ENCODE data around the gene LVRN. TPM values are rescaled to one million over a fixed set of nuclear protein-coding genes. Genes with fewer than 3 reads are reported as not detected.
A peak's percentile ranks its signal among the peaks of the same experiment; 100 is the strongest.
"Not testable (repeated sequence)": the region's sequence is repeated elsewhere in the genome, so short reads cannot be mapped to it uniquely, and the experiment has no call there.

The LVRN gene, protein sequence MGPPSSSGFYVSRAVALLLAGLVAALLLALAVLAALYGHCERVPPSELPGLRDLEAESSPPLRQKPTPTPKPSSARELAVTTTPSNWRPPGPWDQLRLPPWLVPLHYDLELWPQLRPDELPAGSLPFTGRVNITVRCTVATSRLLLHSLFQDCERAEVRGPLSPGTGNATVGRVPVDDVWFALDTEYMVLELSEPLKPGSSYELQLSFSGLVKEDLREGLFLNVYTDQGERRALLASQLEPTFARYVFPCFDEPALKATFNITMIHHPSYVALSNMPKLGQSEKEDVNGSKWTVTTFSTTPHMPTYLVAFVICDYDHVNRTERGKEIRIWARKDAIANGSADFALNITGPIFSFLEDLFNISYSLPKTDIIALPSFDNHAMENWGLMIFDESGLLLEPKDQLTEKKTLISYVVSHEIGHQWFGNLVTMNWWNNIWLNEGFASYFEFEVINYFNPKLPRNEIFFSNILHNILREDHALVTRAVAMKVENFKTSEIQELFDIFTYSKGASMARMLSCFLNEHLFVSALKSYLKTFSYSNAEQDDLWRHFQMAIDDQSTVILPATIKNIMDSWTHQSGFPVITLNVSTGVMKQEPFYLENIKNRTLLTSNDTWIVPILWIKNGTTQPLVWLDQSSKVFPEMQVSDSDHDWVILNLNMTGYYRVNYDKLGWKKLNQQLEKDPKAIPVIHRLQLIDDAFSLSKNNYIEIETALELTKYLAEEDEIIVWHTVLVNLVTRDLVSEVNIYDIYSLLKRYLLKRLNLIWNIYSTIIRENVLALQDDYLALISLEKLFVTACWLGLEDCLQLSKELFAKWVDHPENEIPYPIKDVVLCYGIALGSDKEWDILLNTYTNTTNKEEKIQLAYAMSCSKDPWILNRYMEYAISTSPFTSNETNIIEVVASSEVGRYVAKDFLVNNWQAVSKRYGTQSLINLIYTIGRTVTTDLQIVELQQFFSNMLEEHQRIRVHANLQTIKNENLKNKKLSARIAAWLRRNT
- total RNA-seq (1 to 10 TPM in 2 of 9 donors, under 1 TPM in 7; 0.19 to 3.1 (median 0.31) TPM), polyA plus RNA-seq (1 to 10 TPM in 1 of 3 donors, under 1 TPM in 2; 0.29 to 3.7 (median 0.72) TPM)
- long read RNA-seq, donor 1 = 0 reads
- long read RNA-seq, donor 2 = 0 reads
- long read RNA-seq, donor 3 = 0 reads
- long read RNA-seq, donor 4 = 0 reads
- long read RNA-seq, donor 5 = 0 reads
- long read RNA-seq, donor 6 = 0 reads
- long read RNA-seq, donor 7 = 0 reads
- long read RNA-seq, donor 8 = 0 reads
- long read RNA-seq, donor 9 = 0 reads
- long read RNA-seq, donor 10 = 0 reads

DNA sequence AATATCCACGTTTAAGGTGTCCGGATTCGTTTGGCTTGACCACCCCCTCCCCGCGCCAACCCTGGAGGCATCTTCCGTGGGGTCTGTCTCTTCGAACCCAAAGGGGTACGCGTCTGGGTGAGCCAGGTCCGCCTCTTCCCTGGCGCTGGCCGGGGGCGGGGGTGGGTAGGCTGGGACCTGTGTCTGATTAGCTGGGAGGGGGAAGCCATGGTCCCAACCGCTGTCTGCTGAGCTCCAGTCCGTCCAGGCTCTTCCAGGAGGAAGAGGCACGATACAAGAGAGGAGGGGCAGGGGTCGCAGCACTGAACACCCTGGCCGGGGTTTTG, at the start of gene LVRN:
Gene LVRN, plus strand, starts transcription at position 237 of the 326 bp plus-strand sequence. CDS start 143 bp downstream, outside the sequence.
- Histone ChIP-seq H3K27me3 (peaks cover 36% of the 10 kb centered on the region), H3K27ac (no peak within 1 kb of the TSS), H3K9me3 (replicated peaks in 1 of 3) (no peaks in the 10 kb centered on the region), H3K4me1 (replicated peaks in 1 of 2) (peaks cover 11 to 14% of the 10 kb centered on the region in 2 donors), H3K4me3 (peak within 1 kb of the TSS in 1 of 4 donors; percentile 36), H3K36me3 (replicated peaks in 1 of 2) (no peaks in the 10 kb centered on the region)
- 6 to 8% (median 6%) methylated on average over 9 to 18 of the region's 18 CpGs; no CpG with 5 or more reads in 1 of the 4 donors for WGBS, 4 donors
- no peak for TF ChIP-seq POLR2A (IDR thresholded peaks at IDR 0.05)
- TF ChIP-seq, protein P1, sequence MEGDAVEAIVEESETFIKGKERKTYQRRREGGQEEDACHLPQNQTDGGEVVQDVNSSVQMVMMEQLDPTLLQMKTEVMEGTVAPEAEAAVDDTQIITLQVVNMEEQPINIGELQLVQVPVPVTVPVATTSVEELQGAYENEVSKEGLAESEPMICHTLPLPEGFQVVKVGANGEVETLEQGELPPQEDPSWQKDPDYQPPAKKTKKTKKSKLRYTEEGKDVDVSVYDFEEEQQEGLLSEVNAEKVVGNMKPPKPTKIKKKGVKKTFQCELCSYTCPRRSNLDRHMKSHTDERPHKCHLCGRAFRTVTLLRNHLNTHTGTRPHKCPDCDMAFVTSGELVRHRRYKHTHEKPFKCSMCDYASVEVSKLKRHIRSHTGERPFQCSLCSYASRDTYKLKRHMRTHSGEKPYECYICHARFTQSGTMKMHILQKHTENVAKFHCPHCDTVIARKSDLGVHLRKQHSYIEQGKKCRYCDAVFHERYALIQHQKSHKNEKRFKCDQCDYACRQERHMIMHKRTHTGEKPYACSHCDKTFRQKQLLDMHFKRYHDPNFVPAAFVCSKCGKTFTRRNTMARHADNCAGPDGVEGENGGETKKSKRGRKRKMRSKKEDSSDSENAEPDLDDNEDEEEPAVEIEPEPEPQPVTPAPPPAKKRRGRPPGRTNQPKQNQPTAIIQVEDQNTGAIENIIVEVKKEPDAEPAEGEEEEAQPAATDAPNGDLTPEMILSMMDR (IDR thresholded peaks at IDR 0.05) = no peak
- intact Hi-C loops (cut with DNase I) = no loop called here
- no peak for DNase-seq

GRCh38 chr5:115913623-115914400, 48.5 kb upstream of the LVRN start:
- WGBS, 4 donors = 92 to 98% (median 94%) methylated on average over 5 of the region's 5 CpGs
- DNase-seq = not testable (repeated sequence)

DNA sequence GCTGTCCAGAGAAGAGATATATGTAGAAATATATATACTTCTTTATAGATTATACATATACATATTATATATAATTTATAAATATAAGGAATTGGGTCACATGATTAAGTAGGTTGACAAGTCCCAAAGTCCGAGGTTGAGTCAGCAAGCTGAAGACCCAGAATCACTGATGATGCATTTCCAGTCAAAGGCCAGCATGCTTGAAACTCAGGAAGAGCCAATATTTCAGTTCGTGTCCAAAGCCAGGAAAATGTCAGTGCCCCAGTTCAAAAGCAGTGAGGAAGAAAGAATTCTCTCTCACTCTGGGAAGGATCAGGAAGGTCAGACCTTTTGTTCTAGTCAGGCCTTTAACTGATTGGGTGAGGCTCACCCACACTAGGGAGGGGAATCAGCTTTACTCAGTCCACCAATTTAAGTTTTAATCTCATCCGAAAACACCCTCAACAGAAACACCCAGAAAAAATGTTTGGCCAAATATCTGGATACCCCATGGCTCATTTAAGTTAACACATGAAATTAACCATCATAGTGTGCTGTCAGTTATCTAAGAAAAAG, 42.0 kb upstream of the LVRN start:
- Histone ChIP-seq H3K36me3 (replicated peaks in 1 of 2) (no peaks in the 10 kb centered on the region), H3K9me3 (replicated peaks in 1 of 3) (no peaks in the 10 kb centered on the region), H3K27ac (no peak overlapping the region), H3K4me3 (no peak overlapping the region), H3K27me3 (no peaks in the 10 kb centered on the region), H3K4me1 (replicated peaks in 1 of 2) (no peaks in the 10 kb centered on the region)
- intact Hi-C loops (cut with DNase I) = no loop called here
- peak in 4 of 7 donors; percentile 19 to 40 (median 28) for DNase-seq
- WGBS, 4 donors = 35 to 49% (median 43%) methylated on average over 3 of the region's 3 CpGs
- TF ChIP-seq, protein P1 (IDR thresholded peaks at IDR 0.05) = no peak
- no peak for TF ChIP-seq POLR2A (IDR thresholded peaks at IDR 0.05)

More at GRCh38 chr5:115913623-115914400, 48.5 kb upstream of the LVRN start:
- H3K4me1 ChIP-seq (replicated peaks in 1 of 2); H3K4me3 ChIP-seq; H3K27me3 ChIP-seq; H3K36me3 ChIP-seq (replicated peaks in 1 of 2); H3K27ac ChIP-seq; intact Hi-C loops (cut with DNase I); H3K9me3 ChIP-seq (replicated peaks in 1 of 3): not testable (repeated sequence)

- intact Hi-C loops (cut with DNase I); H3K27me3 ChIP-seq; H3K27ac ChIP-seq; H3K4me3 ChIP-seq; H3K36me3 ChIP-seq (replicated peaks in 1 of 2); H3K9me3 ChIP-seq (replicated peaks in 1 of 3); DNase-seq; H3K4me1 ChIP-seq (replicated peaks in 1 of 2): not testable (repeated sequence)
- WGBS, 4 donors = 89 to 93% (median 91%) methylated on average over 12 of the region's 12 CpGs
These were observed 33.5 kb upstream of the LVRN start for GRCh38 chr5:115928578-115929407.

GRCh38 chr5:115930171-115930570, 32.1 kb upstream of the LVRN start:
- H3K27me3 ChIP-seq; H3K9me3 ChIP-seq (replicated peaks in 1 of 3); H3K36me3 ChIP-seq (replicated peaks in 1 of 2); DNase-seq; H3K4me3 ChIP-seq; intact Hi-C loops (cut with DNase I); H3K27ac ChIP-seq; H3K4me1 ChIP-seq (replicated peaks in 1 of 2): not testable (repeated sequence)
- 89 to 98% (median 94%) methylated on average over 17 of the region's 17 CpGs for WGBS, 4 donors
